Measurements from ENCODE around the gene ENOPH1. TPM values are rescaled to one million over a fixed set of nuclear protein-coding genes. Genes with fewer than 3 reads are reported as not detected.
"Not testable (repeated sequence)": the region's sequence is repeated elsewhere in the genome, so short reads cannot be mapped to it uniquely, and the experiment has no call there.

ENOPH1 gene
- total RNA-seq, 2 experiments from 2014 or later: 17.9 to 19.4 TPM

DNA sequence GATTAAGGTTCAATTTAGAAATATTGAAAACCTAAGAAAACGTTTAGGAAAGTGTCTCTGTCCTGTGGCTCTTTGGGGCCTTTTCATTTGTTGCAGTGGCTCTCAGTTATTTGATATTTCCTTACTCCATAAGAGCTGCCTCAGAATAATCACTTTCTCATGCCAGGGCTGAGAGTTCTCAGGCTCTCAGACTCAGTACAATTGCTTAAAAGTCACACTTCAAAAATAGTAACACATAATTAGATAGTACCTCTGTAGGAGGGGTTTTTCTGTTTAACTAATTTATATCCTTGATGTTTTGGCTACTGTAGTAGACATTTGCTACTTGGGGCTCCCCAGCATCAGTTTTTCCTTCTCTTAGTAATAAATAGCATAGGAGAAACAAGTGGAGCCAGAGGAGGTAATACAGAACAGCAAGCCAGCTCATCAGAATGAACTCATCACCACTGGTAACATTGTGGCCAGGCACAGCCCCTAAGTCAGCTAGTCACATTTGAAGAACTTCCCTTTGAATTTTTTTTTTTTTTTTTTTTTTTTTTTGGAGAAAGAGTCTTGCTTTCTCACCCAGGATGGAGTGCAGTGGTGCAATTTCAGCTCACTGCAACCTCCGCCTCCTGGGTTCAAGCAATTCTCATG, 48.6 kb upstream of the ENOPH1 start:
- Histone ChIP-seq H3K27me3 (ENCODE audit: control insufficient read depth in 1 of 2, insufficient read depth in 2 of 2, low read length in 2 of 2) (no peaks in the 10 kb centered on the region), H3K9me3 (ENCODE audit: control insufficient read depth in 1 of 2, insufficient read depth in 1 of 2, low read length in 2 of 2) (peaks cover 0 to 3% of the 10 kb centered on the region in 2 experiments), H3K4me1 (ENCODE audit: insufficient read depth, low read length) (peaks cover 3% of the 10 kb centered on the region), H3K36me3 (ENCODE audit: insufficient read depth, low read length) (no peaks in the 10 kb centered on the region), H3K4me3 (ENCODE audit: low read length) (no peak overlapping the region), H3K27ac (ENCODE audit: low read depth in 1 of 2, low read length in 2 of 2) (no peak overlapping the region)
- intact Hi-C loops (cut with DNase I, micrococcal nuclease): no loop called here
- DNase-seq: no peak
- Mint-ChIP-seq H3K4me1 (ENCODE audit: low read depth) (peaks cover 22% of the 10 kb centered on the region), H3K4me3 (no peak overlapping the region), H3K36me3 (ENCODE audit: low read depth) (no peaks in the 10 kb centered on the region), H3K27me3 (no peaks in the 10 kb centered on the region), H3K27ac (no peak overlapping the region), H3K9me3 (no peaks in the 10 kb centered on the region)
- POLR2A ChIA-PET: interaction anchor here (2.0 kb wide), 2 partner anchors 46 to 48 kb away, joined by 5 to 7 read pairs; partner anchors contain the start of gene HNRNPDL
- CTCF ChIA-PET: no interaction called here
- TF ChIP-seq, protein P1, sequence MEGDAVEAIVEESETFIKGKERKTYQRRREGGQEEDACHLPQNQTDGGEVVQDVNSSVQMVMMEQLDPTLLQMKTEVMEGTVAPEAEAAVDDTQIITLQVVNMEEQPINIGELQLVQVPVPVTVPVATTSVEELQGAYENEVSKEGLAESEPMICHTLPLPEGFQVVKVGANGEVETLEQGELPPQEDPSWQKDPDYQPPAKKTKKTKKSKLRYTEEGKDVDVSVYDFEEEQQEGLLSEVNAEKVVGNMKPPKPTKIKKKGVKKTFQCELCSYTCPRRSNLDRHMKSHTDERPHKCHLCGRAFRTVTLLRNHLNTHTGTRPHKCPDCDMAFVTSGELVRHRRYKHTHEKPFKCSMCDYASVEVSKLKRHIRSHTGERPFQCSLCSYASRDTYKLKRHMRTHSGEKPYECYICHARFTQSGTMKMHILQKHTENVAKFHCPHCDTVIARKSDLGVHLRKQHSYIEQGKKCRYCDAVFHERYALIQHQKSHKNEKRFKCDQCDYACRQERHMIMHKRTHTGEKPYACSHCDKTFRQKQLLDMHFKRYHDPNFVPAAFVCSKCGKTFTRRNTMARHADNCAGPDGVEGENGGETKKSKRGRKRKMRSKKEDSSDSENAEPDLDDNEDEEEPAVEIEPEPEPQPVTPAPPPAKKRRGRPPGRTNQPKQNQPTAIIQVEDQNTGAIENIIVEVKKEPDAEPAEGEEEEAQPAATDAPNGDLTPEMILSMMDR (IDR thresholded peaks at IDR 0.05): no peak
- ATAC-seq (ENCODE audit: poor library complexity): no peak

DNA sequence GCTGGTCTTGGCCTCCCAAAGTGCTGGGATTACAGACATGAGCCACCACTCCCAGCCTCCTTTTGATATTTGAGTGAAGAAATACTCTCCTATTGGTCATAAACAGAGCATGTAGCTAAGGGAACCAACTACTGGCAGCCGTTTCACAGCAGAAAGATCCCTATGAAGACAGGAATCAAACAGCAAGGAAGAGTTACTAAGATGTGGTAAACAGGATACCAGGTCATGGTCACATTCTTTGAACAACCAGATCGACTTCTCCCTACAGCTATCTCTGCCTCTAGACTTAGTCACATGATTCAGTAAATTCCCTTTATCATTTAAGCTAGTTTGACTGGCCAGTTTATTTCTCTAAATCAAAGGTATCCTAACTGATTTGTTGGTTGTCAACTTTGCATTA, 47.6 kb upstream of the ENOPH1 start:
- H3K4me1 Mint-ChIP-seq (ENCODE audit: low read depth): peaks cover 19% of the 10 kb centered on the region
- intact Hi-C loops (cut with DNase I, micrococcal nuclease): no loop called here
- H3K9me3 Mint-ChIP-seq: no peaks in the 10 kb centered on the region
- no peak for DNase-seq
- no peaks in the 10 kb centered on the region for H3K36me3 ChIP-seq (ENCODE audit: insufficient read depth, low read length)
- no peak overlapping the region for H3K27ac Mint-ChIP-seq
- no peak overlapping the region for H3K4me3 ChIP-seq (ENCODE audit: low read length)
- no peaks in the 10 kb centered on the region for H3K36me3 Mint-ChIP-seq (ENCODE audit: low read depth)
- no peak for ATAC-seq (ENCODE audit: poor library complexity)
- no peaks in the 10 kb centered on the region for H3K4me1 ChIP-seq (ENCODE audit: insufficient read depth, low read length)
- ChIA-PET CTCF (no interaction called here), POLR2A (interaction anchor here (2.0 to 2.4 kb wide), 2 partner anchors 45 to 47 kb away, joined by 5 to 9 read pairs; partner anchors contain the start of gene HNRNPDL)
- H3K9me3 ChIP-seq (ENCODE audit: control insufficient read depth in 1 of 2, insufficient read depth in 1 of 2, low read length in 2 of 2): no peaks in the 10 kb centered on the region
- H3K27me3 ChIP-seq (ENCODE audit: control insufficient read depth in 1 of 2, insufficient read depth in 2 of 2, low read length in 2 of 2): no peaks in the 10 kb centered on the region
- H3K27me3 Mint-ChIP-seq: no peaks in the 10 kb centered on the region
- H3K27ac ChIP-seq (ENCODE audit: low read depth in 1 of 2, low read length in 2 of 2): no peak overlapping the region
- no peak overlapping the region for H3K4me3 Mint-ChIP-seq
- TF ChIP-seq, protein P1 (IDR thresholded peaks at IDR 0.05): no peak

DNA sequence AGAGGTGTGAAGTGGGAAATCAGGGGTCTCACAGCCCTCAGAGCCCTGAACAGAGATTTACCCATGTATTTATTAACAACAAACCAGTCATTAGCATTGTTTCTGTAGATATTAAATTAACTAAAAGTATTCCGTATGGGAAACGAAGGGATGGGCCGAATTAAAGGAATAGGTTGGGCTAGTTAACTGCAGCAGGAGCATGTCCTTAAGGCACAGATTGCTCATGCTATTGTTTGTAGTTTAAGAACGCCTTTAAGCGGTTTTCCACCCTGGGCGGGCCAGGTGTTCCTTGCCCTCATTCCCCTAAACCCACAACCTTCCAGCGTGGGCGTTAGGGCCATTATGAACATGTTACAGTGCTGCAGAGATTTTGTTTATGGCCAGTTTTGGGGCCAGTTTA, 44.1 kb upstream of the ENOPH1 start:
- H3K4me3 Mint-ChIP-seq; H3K27ac ChIP-seq (ENCODE audit: low read depth in 1 of 2, low read length in 2 of 2); intact Hi-C loops (cut with DNase I, micrococcal nuclease); H3K4me3 ChIP-seq (ENCODE audit: low read length); H3K36me3 ChIP-seq (ENCODE audit: insufficient read depth, low read length); H3K4me1 Mint-ChIP-seq (ENCODE audit: low read depth); H3K27me3 Mint-ChIP-seq; H3K9me3 Mint-ChIP-seq; DNase-seq; H3K36me3 Mint-ChIP-seq (ENCODE audit: low read depth); H3K27ac Mint-ChIP-seq; ATAC-seq (ENCODE audit: poor library complexity); H3K9me3 ChIP-seq (ENCODE audit: control insufficient read depth in 1 of 2, insufficient read depth in 1 of 2, low read length in 2 of 2); H3K4me1 ChIP-seq (ENCODE audit: insufficient read depth, low read length); H3K27me3 ChIP-seq (ENCODE audit: control insufficient read depth in 1 of 2, insufficient read depth in 2 of 2, low read length in 2 of 2): not testable (repeated sequence)
- POLR2A ChIA-PET: interaction anchor here (0.9 to 1.2 kb wide), 3 partner anchors 9 to 44 kb away, joined by 3 to 8 read pairs (median 3); partner anchors contain the start of genes ENOPH1, HNRNPD and HNRNPDL
- CTCF ChIA-PET: interaction anchor here (1.3 kb wide), 1 partner anchor 11 kb away, joined by 3 read pairs; no protein-coding TSS in a partner anchor

DNA sequence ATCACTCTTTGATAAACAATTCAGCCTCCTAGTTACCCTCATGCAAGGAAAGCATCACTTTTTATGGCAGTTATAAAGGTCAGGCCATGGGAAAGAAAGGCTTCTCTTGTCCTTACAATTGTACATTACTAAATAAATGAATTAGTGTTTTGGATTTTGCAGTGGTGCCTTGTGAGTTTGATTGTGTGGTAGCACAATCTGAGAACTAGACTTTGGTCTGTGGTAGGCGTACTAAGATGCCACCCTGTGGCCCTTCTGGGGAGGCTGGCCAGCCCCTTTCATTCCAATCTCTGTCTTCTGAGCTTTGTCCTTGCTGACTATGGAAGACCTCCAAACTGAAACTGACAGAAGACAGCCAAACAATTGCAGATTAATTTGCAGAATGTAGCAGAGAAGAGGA, 42.0 kb upstream of the ENOPH1 start:
- Histone ChIP-seq H3K4me3 (ENCODE audit: low read length) (no peak overlapping the region), H3K27ac (ENCODE audit: low read depth in 1 of 2, low read length in 2 of 2) (no peak overlapping the region), H3K27me3 (ENCODE audit: control insufficient read depth in 1 of 2, insufficient read depth in 2 of 2, low read length in 2 of 2) (no peaks in the 10 kb centered on the region), H3K4me1 (ENCODE audit: insufficient read depth, low read length) (no peaks in the 10 kb centered on the region), H3K9me3 (ENCODE audit: control insufficient read depth in 1 of 2, insufficient read depth in 1 of 2, low read length in 2 of 2) (no peaks in the 10 kb centered on the region), H3K36me3 (ENCODE audit: insufficient read depth, low read length) (no peaks in the 10 kb centered on the region)
- H3K4me1 Mint-ChIP-seq (ENCODE audit: low read depth): no peaks in the 10 kb centered on the region
- no peak overlapping the region for H3K27ac Mint-ChIP-seq
- TF ChIP-seq, protein P1 (IDR thresholded peaks at IDR 0.05): peak; percentile 28
- CTCF ChIA-PET: no interaction called here
- DNase-seq: peak in 1 of 14 experiments; percentile 20
- no peaks in the 10 kb centered on the region for H3K27me3 Mint-ChIP-seq
- intact Hi-C loops (cut with DNase I, micrococcal nuclease): no loop called here
- H3K36me3 Mint-ChIP-seq (ENCODE audit: low read depth): no peaks in the 10 kb centered on the region
- POLR2A ChIA-PET: no interaction called here
- H3K9me3 Mint-ChIP-seq: no peaks in the 10 kb centered on the region
- H3K4me3 Mint-ChIP-seq: no peak overlapping the region
- ATAC-seq (ENCODE audit: poor library complexity): no peak

DNA sequence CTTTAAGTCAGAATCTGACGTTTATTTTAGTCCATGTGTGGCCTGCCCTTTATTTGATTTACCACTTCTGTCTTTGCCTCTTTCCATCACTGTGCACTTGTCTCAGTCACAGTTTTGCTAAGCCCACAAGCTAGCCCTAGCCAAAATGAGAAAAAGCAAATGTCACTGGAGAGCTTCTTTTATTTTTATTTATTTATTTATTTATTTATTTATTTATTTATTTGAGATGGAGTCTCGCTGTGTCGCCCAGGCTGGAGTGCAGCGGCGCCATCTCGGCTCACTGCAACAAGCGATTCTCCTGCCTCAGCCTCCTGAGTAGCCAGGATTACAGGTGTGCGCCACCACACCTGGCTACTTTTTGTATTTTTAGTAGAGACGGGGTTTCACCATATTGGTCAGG, 40.3 kb upstream of the ENOPH1 start:
- H3K4me1 Mint-ChIP-seq (ENCODE audit: low read depth); DNase-seq; H3K4me3 Mint-ChIP-seq; H3K9me3 ChIP-seq (ENCODE audit: control insufficient read depth in 1 of 2, insufficient read depth in 1 of 2, low read length in 2 of 2); intact Hi-C loops (cut with DNase I, micrococcal nuclease); H3K36me3 ChIP-seq (ENCODE audit: insufficient read depth, low read length); H3K27ac Mint-ChIP-seq; H3K36me3 Mint-ChIP-seq (ENCODE audit: low read depth); H3K27me3 ChIP-seq (ENCODE audit: control insufficient read depth in 1 of 2, insufficient read depth in 2 of 2, low read length in 2 of 2); CTCF ChIA-PET; H3K27me3 Mint-ChIP-seq; ATAC-seq (ENCODE audit: poor library complexity); H3K4me3 ChIP-seq (ENCODE audit: low read length); H3K27ac ChIP-seq (ENCODE audit: low read depth in 1 of 2, low read length in 2 of 2); H3K4me1 ChIP-seq (ENCODE audit: insufficient read depth, low read length); H3K9me3 Mint-ChIP-seq: not testable (repeated sequence)
- POLR2A ChIA-PET: interaction anchor here (0.6 to 1.1 kb wide), 2 partner anchors 16 to 18 kb away, joined by 3 read pairs; partner anchors contain the start of gene HNRNPD
